ENCODE data around the gene DCLK2. TPM values are rescaled to one million over a fixed set of nuclear protein-coding genes. Genes with fewer than 3 reads are reported as not detected.

The DCLK2 gene
- total RNA-seq, 1 donor from 2014 or later, result 30.1 TPM

GRCh38 chr4:150104404-150105027 is 26.3 kb downstream of the DCLK2 start:
- no peaks in the 10 kb centered on the region for H3K27me3 Mint-ChIP-seq (ENCODE audit: low read depth)
- no peak overlapping the region for H3K27ac Mint-ChIP-seq (ENCODE audit: unreplicated experiment)
- DNase-seq (ENCODE audit: low read depth, low spot score), result no peak
- TF ChIP-seq, protein P1, sequence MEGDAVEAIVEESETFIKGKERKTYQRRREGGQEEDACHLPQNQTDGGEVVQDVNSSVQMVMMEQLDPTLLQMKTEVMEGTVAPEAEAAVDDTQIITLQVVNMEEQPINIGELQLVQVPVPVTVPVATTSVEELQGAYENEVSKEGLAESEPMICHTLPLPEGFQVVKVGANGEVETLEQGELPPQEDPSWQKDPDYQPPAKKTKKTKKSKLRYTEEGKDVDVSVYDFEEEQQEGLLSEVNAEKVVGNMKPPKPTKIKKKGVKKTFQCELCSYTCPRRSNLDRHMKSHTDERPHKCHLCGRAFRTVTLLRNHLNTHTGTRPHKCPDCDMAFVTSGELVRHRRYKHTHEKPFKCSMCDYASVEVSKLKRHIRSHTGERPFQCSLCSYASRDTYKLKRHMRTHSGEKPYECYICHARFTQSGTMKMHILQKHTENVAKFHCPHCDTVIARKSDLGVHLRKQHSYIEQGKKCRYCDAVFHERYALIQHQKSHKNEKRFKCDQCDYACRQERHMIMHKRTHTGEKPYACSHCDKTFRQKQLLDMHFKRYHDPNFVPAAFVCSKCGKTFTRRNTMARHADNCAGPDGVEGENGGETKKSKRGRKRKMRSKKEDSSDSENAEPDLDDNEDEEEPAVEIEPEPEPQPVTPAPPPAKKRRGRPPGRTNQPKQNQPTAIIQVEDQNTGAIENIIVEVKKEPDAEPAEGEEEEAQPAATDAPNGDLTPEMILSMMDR (conservative IDR thresholded peaks at IDR 0.05), result no peak
- no peaks in the 10 kb centered on the region for H3K4me1 Mint-ChIP-seq
- H3K36me3 Mint-ChIP-seq (ENCODE audit: low read depth), result peaks cover 9% of the 10 kb centered on the region
- H3K9me3 Mint-ChIP-seq, result no peaks in the 10 kb centered on the region
- H3K4me3 Mint-ChIP-seq, result no peak overlapping the region

GRCh38 chr4:150106886-150107285 is 28.6 kb downstream of the DCLK2 start:
- Mint-ChIP-seq H3K4me3 (no peak overlapping the region), H3K36me3 (ENCODE audit: low read depth) (peaks cover 21% of the 10 kb centered on the region), H3K27ac (ENCODE audit: unreplicated experiment) (no peak overlapping the region), H3K9me3 (peaks cover 6% of the 10 kb centered on the region), H3K27me3 (ENCODE audit: low read depth) (no peaks in the 10 kb centered on the region), H3K4me1 (no peaks in the 10 kb centered on the region)
- no peak for DNase-seq (ENCODE audit: low read depth, low spot score)
- TF ChIP-seq, protein P1 (conservative IDR thresholded peaks at IDR 0.05), result no peak

DNA sequence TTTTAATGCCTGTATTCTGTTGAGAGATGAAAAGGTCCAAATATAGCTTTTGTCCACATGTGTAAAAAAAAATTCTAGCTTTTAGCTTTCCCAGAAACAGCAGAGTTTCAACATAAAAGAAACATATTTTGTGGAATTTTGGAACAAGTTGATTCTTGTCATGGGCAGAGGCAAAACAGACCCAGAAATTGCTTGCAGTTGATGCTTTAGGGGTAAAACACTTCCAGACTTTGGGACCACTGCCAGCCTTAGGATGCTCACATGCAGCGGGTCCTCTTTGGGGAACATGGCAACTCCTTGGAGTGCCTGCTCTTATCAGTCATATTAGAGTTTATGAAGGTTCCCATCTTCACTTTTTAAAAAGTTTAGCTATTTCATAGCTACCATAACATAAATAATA is 30.4 kb downstream of the DCLK2 start:
- H3K27ac Mint-ChIP-seq (ENCODE audit: unreplicated experiment), result no peak overlapping the region
- peaks cover 13% of the 10 kb centered on the region for H3K9me3 Mint-ChIP-seq
- TF ChIP-seq, protein P1 (conservative IDR thresholded peaks at IDR 0.05), result no peak
- no peak for DNase-seq (ENCODE audit: low read depth, low spot score)
- no peaks in the 10 kb centered on the region for H3K4me1 Mint-ChIP-seq
- peaks cover 32% of the 10 kb centered on the region for H3K36me3 Mint-ChIP-seq (ENCODE audit: low read depth)
- H3K4me3 Mint-ChIP-seq, result no peak overlapping the region
- no peaks in the 10 kb centered on the region for H3K27me3 Mint-ChIP-seq (ENCODE audit: low read depth)

- TF ChIP-seq, protein P1 (conservative IDR thresholded peaks at IDR 0.05), result no peak
- DNase-seq (ENCODE audit: low read depth, low spot score), result no peak
- H3K27ac Mint-ChIP-seq (ENCODE audit: unreplicated experiment), result no peak overlapping the region
- peaks cover 20% of the 10 kb centered on the region for H3K9me3 Mint-ChIP-seq
- H3K27me3 Mint-ChIP-seq (ENCODE audit: low read depth), result no peaks in the 10 kb centered on the region
- no peak overlapping the region for H3K4me3 Mint-ChIP-seq
- peaks cover 5% of the 10 kb centered on the region for H3K4me1 Mint-ChIP-seq
- H3K36me3 Mint-ChIP-seq (ENCODE audit: low read depth), result peaks cover 33% of the 10 kb centered on the region
Observed at GRCh38 chr4:150114641-150115040, 36.4 kb downstream of the DCLK2 start.

DNA sequence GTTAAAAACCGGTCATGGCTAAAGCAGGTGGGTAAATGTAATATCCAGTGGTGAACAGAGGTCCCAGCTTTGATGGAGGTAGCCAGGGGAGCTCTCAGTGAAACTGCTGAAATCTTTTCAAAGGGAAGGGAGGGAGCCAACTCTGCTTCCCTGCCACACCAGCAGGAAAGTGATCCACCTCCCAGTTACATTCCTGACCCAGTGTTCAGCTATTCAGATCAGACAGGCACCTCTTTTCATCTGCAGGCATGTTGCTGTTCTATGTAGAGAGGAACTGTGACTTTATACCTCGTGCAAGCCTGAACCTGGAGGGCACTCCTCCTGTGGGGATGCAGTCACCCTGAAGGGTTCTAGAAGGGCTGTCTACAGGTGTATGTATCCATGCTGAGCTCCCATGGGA is 37.6 kb downstream of the DCLK2 start:
- Mint-ChIP-seq H3K4me1 (peaks cover 5% of the 10 kb centered on the region), H3K27ac (ENCODE audit: unreplicated experiment) (no peak overlapping the region), H3K9me3 (peaks cover 17% of the 10 kb centered on the region), H3K27me3 (ENCODE audit: low read depth) (no peaks in the 10 kb centered on the region), H3K36me3 (ENCODE audit: low read depth) (peaks cover 27% of the 10 kb centered on the region), H3K4me3 (no peak overlapping the region)
- TF ChIP-seq, protein P1 (conservative IDR thresholded peaks at IDR 0.05), result no peak
- no peak for DNase-seq (ENCODE audit: low read depth, low spot score)
